ENCODE measurements around the gene CYCS. TPM values are rescaled to one million over a fixed set of nuclear protein-coding genes. Genes with fewer than 3 reads are reported as not detected.

Gene CYCS
- total and polyA plus RNA-seq, 8 donors = 13.0 to 31.9 (median 26.3) TPM

- DNase-seq (no peak), FAIRE-seq (no peak), ATAC-seq (no peak)
- no peak overlapping the region for H3K27ac ChIP-seq
- H3K36me3 ChIP-seq = no peaks in the 10 kb centered on the region
- no peaks in the 10 kb centered on the region for H3K9me3 ChIP-seq
- no peaks in the 10 kb centered on the region for H3K4me1 ChIP-seq
- no peak overlapping the region for H3K4me3 ChIP-seq
- no peaks in the 10 kb centered on the region for H3K27me3 ChIP-seq
- WGBS, 2 donors = 48 to 82% methylated on average over 3 of the region's 3 CpGs
- intact Hi-C loops (cut with DNase I) = loop anchor here in 1 of 3 donors (10.0 kb wide), 1 partner anchor 294 kb away; no protein-coding TSS in a partner anchor
- no peak for TF ChIP-seq CTCF (IDR thresholded peaks at IDR 0.05)
Measured at GRCh38 chr7:25109276-25109675, 15.8 kb downstream of the CYCS start.

GRCh38 chr7:25105911-25106310 is 19.1 kb downstream of the CYCS start:
- WGBS, 2 donors = 79 to 83% methylated on average over 3 of the region's 3 CpGs
- no peak overlapping the region for H3K27ac ChIP-seq
- no peaks in the 10 kb centered on the region for H3K4me1 ChIP-seq
- no peak for TF ChIP-seq CTCF (IDR thresholded peaks at IDR 0.05)
- no peak overlapping the region for H3K4me3 ChIP-seq
- H3K9me3 ChIP-seq = no peaks in the 10 kb centered on the region
- H3K36me3 ChIP-seq = no peaks in the 10 kb centered on the region
- FAIRE-seq (no peak), ATAC-seq (no peak), DNase-seq (no peak)
- intact Hi-C loops (cut with DNase I) = loop anchor here in 1 of 3 donors (10.0 kb wide), 1 partner anchor 291 kb away; no protein-coding TSS in a partner anchor
- no peaks in the 10 kb centered on the region for H3K27me3 ChIP-seq

GRCh38 chr7:25103773-25104172 is 21.3 kb downstream of the CYCS start:
- FAIRE-seq = no peak

GRCh38 chr7:25101817-25102216 is 23.2 kb downstream of the CYCS start:
- no peaks in the 10 kb centered on the region for H3K36me3 ChIP-seq
- intact Hi-C loops (cut with DNase I) = loop anchor here in 1 of 3 donors (10.0 kb wide), 1 partner anchor 287 kb away; no protein-coding TSS in a partner anchor
- H3K9me3 ChIP-seq = no peaks in the 10 kb centered on the region
- FAIRE-seq (no peak), ATAC-seq (no peak), DNase-seq (no peak)
- H3K27ac ChIP-seq = no peak overlapping the region
- no peaks in the 10 kb centered on the region for H3K27me3 ChIP-seq
- no peak for TF ChIP-seq CTCF (IDR thresholded peaks at IDR 0.05)
- no peak overlapping the region for H3K4me3 ChIP-seq
- H3K4me1 ChIP-seq = no peaks in the 10 kb centered on the region

More at GRCh38 chr7:25103773-25104172, 21.3 kb downstream of the CYCS start:
- H3K36me3 ChIP-seq = no peaks in the 10 kb centered on the region
- no peaks in the 10 kb centered on the region for H3K9me3 ChIP-seq
- no peak overlapping the region for H3K27ac ChIP-seq
- H3K4me1 ChIP-seq = no peaks in the 10 kb centered on the region
- ATAC-seq (no peak), DNase-seq (no peak)
- WGBS, 2 donors = 83 to 87% methylated on average over 5 of the region's 5 CpGs
- H3K4me3 ChIP-seq = no peak overlapping the region
- intact Hi-C loops (cut with DNase I) = loop anchor here in 1 of 3 donors (10.0 kb wide), 1 partner anchor 289 kb away; no protein-coding TSS in a partner anchor
- TF ChIP-seq CTCF (IDR thresholded peaks at IDR 0.05) = no peak
- no peaks in the 10 kb centered on the region for H3K27me3 ChIP-seq
